ENCODE data around the gene TMEM54. TPM values are rescaled to one million over a fixed set of nuclear protein-coding genes. Genes with fewer than 3 reads are reported as not detected.

The TMEM54 gene
- total RNA-seq, 1 donor from 2014 or later = 8.0 TPM

DNA sequence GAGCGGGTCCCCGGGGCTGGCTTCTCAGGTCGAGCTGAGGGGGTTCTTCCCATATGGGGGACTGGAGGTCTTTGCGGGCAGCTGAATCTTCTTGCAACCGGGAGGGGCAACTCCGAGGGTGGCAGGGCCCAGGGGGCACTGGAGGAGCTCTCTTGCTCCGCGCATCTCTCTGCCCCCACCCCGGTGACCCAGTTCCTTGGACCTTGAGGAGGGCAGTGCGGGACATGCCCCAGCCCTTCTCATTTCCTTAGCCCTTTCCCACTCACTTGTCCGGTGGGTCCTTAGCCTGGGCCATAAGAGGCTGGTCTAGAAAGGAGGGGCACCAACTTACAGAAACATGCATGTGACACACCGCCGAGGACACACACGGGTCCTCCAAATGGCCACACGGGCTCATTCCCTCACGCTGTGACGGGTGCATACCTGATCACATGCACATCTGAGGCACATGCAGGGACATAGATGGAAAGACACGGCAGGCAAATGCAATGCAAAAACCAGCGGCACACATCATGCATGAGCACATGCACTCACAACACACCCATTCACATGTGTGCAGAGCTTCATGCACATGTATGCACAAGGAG lies 14.3 kb downstream of the TMEM54 start:
- DNase-seq (ENCODE audit: low read depth) = no peak
- peaks cover 5% of the 10 kb centered on the region for H3K9me3 Mint-ChIP-seq (ENCODE audit: unreplicated experiment)
- Histone ChIP-seq H3K27ac (ENCODE audit: low read depth, low read length) (no peak overlapping the region), H3K4me3 (ENCODE audit: insufficient read depth, low read depth, low read length) (no peak overlapping the region), H3K4me1 (ENCODE audit: insufficient read depth, low read length) (no peaks in the 10 kb centered on the region), H3K4me2 (ENCODE audit: low read length) (peak overlapping the region; percentile 55), H4K20me1 (ENCODE audit: insufficient read depth, low read length) (no peaks in the 10 kb centered on the region), H3K79me2 (ENCODE audit: insufficient read depth, low read length) (no peaks in the 10 kb centered on the region), H3K9ac (ENCODE audit: low read length) (no peak overlapping the region), H2AFZ (ENCODE audit: low read depth, low read length) (no peak overlapping the region), H3K36me3 (ENCODE audit: insufficient read depth, low read length) (no peaks in the 10 kb centered on the region), H3K27me3 (ENCODE audit: insufficient read depth, low read length) (peaks cover 33% of the 10 kb centered on the region), H3K9me3 (ENCODE audit: insufficient read depth, low read depth, low read length) (no peaks in the 10 kb centered on the region)
- H3K4me3 Mint-ChIP-seq (ENCODE audit: unreplicated experiment) = no peak overlapping the region
- FAIRE-seq = no peak
- peaks cover 2% of the 10 kb centered on the region for H3K4me1 Mint-ChIP-seq (ENCODE audit: low read depth, unreplicated experiment)
- H3K27ac Mint-ChIP-seq (ENCODE audit: unreplicated experiment) = no peak overlapping the region
- TF ChIP-seq, protein P1, sequence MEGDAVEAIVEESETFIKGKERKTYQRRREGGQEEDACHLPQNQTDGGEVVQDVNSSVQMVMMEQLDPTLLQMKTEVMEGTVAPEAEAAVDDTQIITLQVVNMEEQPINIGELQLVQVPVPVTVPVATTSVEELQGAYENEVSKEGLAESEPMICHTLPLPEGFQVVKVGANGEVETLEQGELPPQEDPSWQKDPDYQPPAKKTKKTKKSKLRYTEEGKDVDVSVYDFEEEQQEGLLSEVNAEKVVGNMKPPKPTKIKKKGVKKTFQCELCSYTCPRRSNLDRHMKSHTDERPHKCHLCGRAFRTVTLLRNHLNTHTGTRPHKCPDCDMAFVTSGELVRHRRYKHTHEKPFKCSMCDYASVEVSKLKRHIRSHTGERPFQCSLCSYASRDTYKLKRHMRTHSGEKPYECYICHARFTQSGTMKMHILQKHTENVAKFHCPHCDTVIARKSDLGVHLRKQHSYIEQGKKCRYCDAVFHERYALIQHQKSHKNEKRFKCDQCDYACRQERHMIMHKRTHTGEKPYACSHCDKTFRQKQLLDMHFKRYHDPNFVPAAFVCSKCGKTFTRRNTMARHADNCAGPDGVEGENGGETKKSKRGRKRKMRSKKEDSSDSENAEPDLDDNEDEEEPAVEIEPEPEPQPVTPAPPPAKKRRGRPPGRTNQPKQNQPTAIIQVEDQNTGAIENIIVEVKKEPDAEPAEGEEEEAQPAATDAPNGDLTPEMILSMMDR (IDR thresholded peaks at IDR 0.05; ENCODE audit: insufficient read depth, low read depth, low read length) = no peak
- TF ChIP-seq EZH2 (IDR thresholded peaks at IDR 0.05; ENCODE audit: insufficient read depth, low read length) = no peak
- H3K36me3 Mint-ChIP-seq (ENCODE audit: low read depth, unreplicated experiment) = peaks cover 3% of the 10 kb centered on the region
- peaks cover 63% of the 10 kb centered on the region for H3K27me3 Mint-ChIP-seq (ENCODE audit: low read depth, unreplicated experiment)

DNA sequence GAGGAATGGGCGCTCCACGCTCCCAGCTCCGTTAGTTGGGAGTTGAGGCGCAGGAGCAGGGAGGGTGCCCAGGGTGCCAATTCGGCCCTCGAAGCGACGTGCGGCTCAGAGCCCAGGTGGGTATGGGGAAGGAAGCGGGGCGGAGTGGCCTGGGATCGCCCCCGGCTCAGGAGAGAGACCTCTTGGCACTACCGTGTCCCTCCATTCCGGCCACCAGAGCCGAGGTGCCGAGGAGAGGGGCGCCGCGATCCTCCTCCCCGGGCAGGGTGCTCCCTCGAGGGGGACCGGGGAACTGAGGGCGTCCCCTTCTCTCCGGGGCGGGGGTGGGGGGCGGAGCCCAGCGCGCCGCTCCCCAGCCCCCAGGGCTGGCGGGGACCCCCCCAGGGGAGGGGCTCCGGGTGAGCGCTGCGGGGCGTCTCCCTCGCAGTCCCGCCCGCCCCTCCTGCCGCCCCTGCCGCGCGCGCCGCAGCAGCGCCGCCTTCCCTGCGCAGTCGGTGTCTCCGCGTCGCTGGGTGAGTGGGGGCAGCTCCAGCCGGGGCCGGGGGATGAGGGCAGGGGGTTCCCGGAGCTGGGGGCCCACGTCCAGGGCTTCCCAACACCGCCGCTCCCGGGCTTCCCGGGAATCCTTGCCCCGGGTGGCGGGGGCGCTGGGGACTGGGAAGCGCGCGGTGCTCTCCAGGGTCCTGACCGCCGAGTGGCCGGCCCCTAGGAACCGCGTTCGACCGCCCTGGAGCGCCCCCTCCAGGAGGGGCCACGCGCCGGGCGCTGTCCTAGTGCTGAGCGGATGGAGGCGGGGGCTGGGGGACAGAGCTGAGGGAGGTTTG lies 15.0 kb downstream of the TMEM54 start, which contains the start of gene HPCA:
TSS of gene HPCA (plus strand) at position 488 of the 824 bp plus-strand sequence. CDS start 2,408 bp downstream, outside the sequence.
- H3K36me3 Mint-ChIP-seq (ENCODE audit: low read depth, unreplicated experiment) = peaks cover under 1% of the 10 kb centered on the region
- no peak within 1 kb of the TSS for H3K27ac ChIP-seq (ENCODE audit: low read depth, low read length)
- no peaks in the 10 kb centered on the region for H3K4me1 ChIP-seq (ENCODE audit: insufficient read depth, low read length)
- no peak within 1 kb of the TSS for H2AFZ ChIP-seq (ENCODE audit: low read depth, low read length)
- H3K4me2 ChIP-seq (ENCODE audit: low read length) = peak within 1 kb of the TSS; percentile 55
- no peaks in the 10 kb centered on the region for H3K79me2 ChIP-seq (ENCODE audit: insufficient read depth, low read length)
- H4K20me1 ChIP-seq (ENCODE audit: insufficient read depth, low read length) = no peaks in the 10 kb centered on the region
- peaks cover 2% of the 10 kb centered on the region for H3K4me1 Mint-ChIP-seq (ENCODE audit: low read depth, unreplicated experiment)
- FAIRE-seq = no peak
- peaks cover 31% of the 10 kb centered on the region for H3K27me3 ChIP-seq (ENCODE audit: insufficient read depth, low read length)
- H3K4me3 ChIP-seq (ENCODE audit: insufficient read depth, low read depth, low read length) = no peak within 1 kb of the TSS
- no peaks in the 10 kb centered on the region for H3K9me3 ChIP-seq (ENCODE audit: insufficient read depth, low read depth, low read length)
- H3K9me3 Mint-ChIP-seq (ENCODE audit: unreplicated experiment) = peaks cover 5% of the 10 kb centered on the region
- no peaks in the 10 kb centered on the region for H3K36me3 ChIP-seq (ENCODE audit: insufficient read depth, low read length)
- H3K27me3 Mint-ChIP-seq (ENCODE audit: low read depth, unreplicated experiment) = peaks cover 61% of the 10 kb centered on the region
- H3K4me3 Mint-ChIP-seq (ENCODE audit: unreplicated experiment) = no peak within 1 kb of the TSS
- DNase-seq (ENCODE audit: low read depth) = no peak
- H3K27ac Mint-ChIP-seq (ENCODE audit: unreplicated experiment) = no peak within 1 kb of the TSS
- no peak for TF ChIP-seq EZH2 (IDR thresholded peaks at IDR 0.05; ENCODE audit: insufficient read depth, low read length)
- TF ChIP-seq, protein P1 (IDR thresholded peaks at IDR 0.05; ENCODE audit: insufficient read depth, low read depth, low read length) = peak; percentile 45
- H3K9ac ChIP-seq (ENCODE audit: low read length) = no peak within 1 kb of the TSS

DNA sequence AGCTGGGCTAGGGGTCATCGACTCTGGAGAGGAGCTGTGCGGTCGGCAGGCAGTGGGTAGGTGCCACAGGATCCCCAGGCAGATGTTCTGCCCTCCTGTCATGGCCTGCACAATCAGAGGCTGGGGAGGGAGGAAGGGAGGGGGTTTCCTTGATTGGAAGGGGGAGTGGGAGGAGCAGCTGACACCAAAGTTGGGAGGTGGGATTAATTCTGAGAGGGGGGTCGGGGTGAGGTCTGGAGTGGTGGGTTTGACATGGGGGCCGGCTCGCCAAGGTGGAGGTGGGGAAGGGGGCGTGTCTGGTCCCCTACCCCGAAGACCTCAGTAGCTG lies 15.5 kb downstream of the TMEM54 start:
- Histone ChIP-seq H3K27ac (ENCODE audit: low read depth, low read length) (no peak overlapping the region), H2AFZ (ENCODE audit: low read depth, low read length) (no peak overlapping the region), H3K9me3 (ENCODE audit: insufficient read depth, low read depth, low read length) (no peaks in the 10 kb centered on the region), H3K4me2 (ENCODE audit: low read length) (no peak overlapping the region), H3K4me1 (ENCODE audit: insufficient read depth, low read length) (no peaks in the 10 kb centered on the region), H3K4me3 (ENCODE audit: insufficient read depth, low read depth, low read length) (no peak overlapping the region), H4K20me1 (ENCODE audit: insufficient read depth, low read length) (no peaks in the 10 kb centered on the region), H3K36me3 (ENCODE audit: insufficient read depth, low read length) (no peaks in the 10 kb centered on the region), H3K27me3 (ENCODE audit: insufficient read depth, low read length) (peaks cover 29% of the 10 kb centered on the region), H3K79me2 (ENCODE audit: insufficient read depth, low read length) (no peaks in the 10 kb centered on the region), H3K9ac (ENCODE audit: low read length) (no peak overlapping the region)
- H3K4me3 Mint-ChIP-seq (ENCODE audit: unreplicated experiment) = no peak overlapping the region
- TF ChIP-seq, protein P1 (IDR thresholded peaks at IDR 0.05; ENCODE audit: insufficient read depth, low read depth, low read length) = no peak
- TF ChIP-seq EZH2 (IDR thresholded peaks at IDR 0.05; ENCODE audit: insufficient read depth, low read length) = no peak
- H3K9me3 Mint-ChIP-seq (ENCODE audit: unreplicated experiment) = peaks cover 5% of the 10 kb centered on the region
- H3K27me3 Mint-ChIP-seq (ENCODE audit: low read depth, unreplicated experiment) = peaks cover 61% of the 10 kb centered on the region
- H3K4me1 Mint-ChIP-seq (ENCODE audit: low read depth, unreplicated experiment) = peaks cover 2% of the 10 kb centered on the region
- FAIRE-seq = no peak
- no peak overlapping the region for H3K27ac Mint-ChIP-seq (ENCODE audit: unreplicated experiment)
- DNase-seq (ENCODE audit: low read depth) = no peak
- no peaks in the 10 kb centered on the region for H3K36me3 Mint-ChIP-seq (ENCODE audit: low read depth, unreplicated experiment)
